Measurements from ENCODE around the gene GAPVD1. TPM values are rescaled to one million over a fixed set of nuclear protein-coding genes. Genes with fewer than 3 reads are reported as not detected.

Gene GAPVD1
- total RNA-seq, 1 experiment from 2014 or later = 53.1 TPM

DNA sequence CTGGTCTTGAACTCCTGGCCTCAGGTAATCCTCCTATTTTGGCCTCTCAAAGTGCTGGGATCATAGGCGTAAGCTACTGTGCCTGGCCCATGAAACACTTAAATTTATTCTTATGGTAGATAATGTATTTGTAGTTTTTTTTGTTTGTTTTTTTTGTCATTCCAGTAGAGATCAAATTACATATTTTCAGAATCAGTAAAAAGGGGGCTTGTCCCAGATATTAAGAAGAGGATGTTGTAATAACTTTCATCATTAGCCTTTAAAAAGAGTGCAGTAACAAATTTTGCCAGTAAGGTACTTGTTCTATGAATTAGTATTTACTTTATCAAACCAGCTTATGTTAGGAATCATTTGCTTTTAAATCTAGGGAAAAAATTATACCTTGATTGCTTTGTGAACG, 42.6 kb downstream of the GAPVD1 start:
- H2AFZ ChIP-seq (ENCODE audit: low read depth, low read length, poor library complexity, severe bottlenecking) = no peak overlapping the region
- ChIA-PET CTCF (no interaction called here), POLR2A (interaction anchor here (1.3 kb wide), 1 partner anchor 63 kb away, joined by 8 read pairs; the partner anchor contains the start of gene HSPA5), RAD21 (ENCODE audit: low non-redundant PET in 1 of 2, low total read pairs in 2 of 2, uncharacterized antibody in 2 of 2, unreplicated experiment in 2 of 2) (no interaction called here)
- no peaks in the 10 kb centered on the region for H3K4me1 ChIP-seq (ENCODE audit: control insufficient read depth in 1 of 2, insufficient read depth in 2 of 2, low read length in 2 of 2)
- H4K20me1 ChIP-seq (ENCODE audit: insufficient read depth) = no peaks in the 10 kb centered on the region
- H3K9ac ChIP-seq (ENCODE audit: low read length) = no peak overlapping the region
- peaks cover 15 to 23% of the 10 kb centered on the region in 2 experiments; a peak in 3 of 4 replicates for H3K36me3 ChIP-seq (ENCODE audit: control insufficient read depth in 1 of 2, insufficient read depth in 2 of 2, low read length in 2 of 2)
- intact Hi-C loops (cut with micrococcal nuclease) = no loop called here
- no peak overlapping the region for H3K4me2 ChIP-seq (ENCODE audit: low read length)
- H3K9me3 ChIP-seq (ENCODE audit: control insufficient read depth in 1 of 2, insufficient read depth in 1 of 2, low read depth in 1 of 2, low read length in 2 of 2) = no peaks in the 10 kb centered on the region
- BruUV-seq (replicated peaks) = no TSS peak
- no peak overlapping the region for H3K27ac ChIP-seq (ENCODE audit: low read depth, low read length)
- no peaks in the 10 kb centered on the region for H3K9me2 ChIP-seq (ENCODE audit: insufficient read depth)
- no peaks in the 10 kb centered on the region for H3K27me3 ChIP-seq (ENCODE audit: insufficient read depth, low read length)
- TF ChIP-seq SIN3A (IDR thresholded peaks at IDR 0.05; ENCODE audit: low read depth) = no peak
- TF ChIP-seq SRF (IDR thresholded peaks at IDR 0.05; ENCODE audit: low read depth) = no peak
- TF ChIP-seq ZNF274 (IDR thresholded peaks at IDR 0.05; ENCODE audit: low read depth, low read length) = no peak
- TF ChIP-seq RAD21 (IDR thresholded peaks at IDR 0.05; ENCODE audit: low read depth) = no peak
- TF ChIP-seq EGR1 (IDR thresholded peaks at IDR 0.05; ENCODE audit: low read depth) = no peak
- TF ChIP-seq, protein P1, sequence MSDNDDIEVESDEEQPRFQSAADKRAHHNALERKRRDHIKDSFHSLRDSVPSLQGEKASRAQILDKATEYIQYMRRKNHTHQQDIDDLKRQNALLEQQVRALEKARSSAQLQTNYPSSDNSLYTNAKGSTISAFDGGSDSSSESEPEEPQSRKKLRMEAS (IDR thresholded peaks at IDR 0.05) = no peak
- no peak for TF ChIP-seq SP1 (IDR thresholded peaks at IDR 0.05; ENCODE audit: low read depth)
- no peak for TF ChIP-seq EZH2 (IDR thresholded peaks at IDR 0.05)
- TF ChIP-seq EZH2phosphoT487 (IDR thresholded peaks at IDR 0.05; ENCODE audit: borderline replicate concordance) = no peak
- no peak for TF ChIP-seq TCF7L2 (IDR thresholded peaks at IDR 0.05; ENCODE audit: borderline replicate concordance, extremely low read depth, insufficient read depth, insufficient read length)
- TF ChIP-seq YY1 (IDR thresholded peaks at IDR 0.05; ENCODE audit: extremely low read depth, insufficient replicate concordance, low read depth, low read length) = no peak
- no peak for TF ChIP-seq POLR2AphosphoS5 (IDR thresholded peaks at IDR 0.05; ENCODE audit: low read depth, low read length)
- no peak for TF ChIP-seq JUND (IDR thresholded peaks at IDR 0.05)
- TF ChIP-seq CEBPB (IDR thresholded peaks at IDR 0.05; ENCODE audit: low read depth) = no peak
- no peak for TF ChIP-seq FOSL1 (IDR thresholded peaks at IDR 0.05; ENCODE audit: low read depth)
- no peak for TF ChIP-seq ELF1 (IDR thresholded peaks at IDR 0.05; ENCODE audit: borderline replicate concordance, low read depth)
- TF ChIP-seq, protein P2, sequence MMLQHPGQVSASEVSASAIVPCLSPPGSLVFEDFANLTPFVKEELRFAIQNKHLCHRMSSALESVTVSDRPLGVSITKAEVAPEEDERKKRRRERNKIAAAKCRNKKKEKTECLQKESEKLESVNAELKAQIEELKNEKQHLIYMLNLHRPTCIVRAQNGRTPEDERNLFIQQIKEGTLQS (IDR thresholded peaks at IDR 0.05) = no peak
- TF ChIP-seq, protein P3, sequence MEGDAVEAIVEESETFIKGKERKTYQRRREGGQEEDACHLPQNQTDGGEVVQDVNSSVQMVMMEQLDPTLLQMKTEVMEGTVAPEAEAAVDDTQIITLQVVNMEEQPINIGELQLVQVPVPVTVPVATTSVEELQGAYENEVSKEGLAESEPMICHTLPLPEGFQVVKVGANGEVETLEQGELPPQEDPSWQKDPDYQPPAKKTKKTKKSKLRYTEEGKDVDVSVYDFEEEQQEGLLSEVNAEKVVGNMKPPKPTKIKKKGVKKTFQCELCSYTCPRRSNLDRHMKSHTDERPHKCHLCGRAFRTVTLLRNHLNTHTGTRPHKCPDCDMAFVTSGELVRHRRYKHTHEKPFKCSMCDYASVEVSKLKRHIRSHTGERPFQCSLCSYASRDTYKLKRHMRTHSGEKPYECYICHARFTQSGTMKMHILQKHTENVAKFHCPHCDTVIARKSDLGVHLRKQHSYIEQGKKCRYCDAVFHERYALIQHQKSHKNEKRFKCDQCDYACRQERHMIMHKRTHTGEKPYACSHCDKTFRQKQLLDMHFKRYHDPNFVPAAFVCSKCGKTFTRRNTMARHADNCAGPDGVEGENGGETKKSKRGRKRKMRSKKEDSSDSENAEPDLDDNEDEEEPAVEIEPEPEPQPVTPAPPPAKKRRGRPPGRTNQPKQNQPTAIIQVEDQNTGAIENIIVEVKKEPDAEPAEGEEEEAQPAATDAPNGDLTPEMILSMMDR (IDR thresholded peaks at IDR 0.05 in 2 of 3, conservative IDR thresholded peaks at IDR 0.05 in 1 of 3; ENCODE audit: borderline replicate concordance in 1 of 3, insufficient read depth in 1 of 3, low read depth in 2 of 3, low read length in 2 of 3) = no peak
- H3K79me2 ChIP-seq (ENCODE audit: insufficient read depth, low read length) = peaks cover 10% of the 10 kb centered on the region
- ATAC-seq (no peak), DNase-seq (ENCODE audit: low read depth, low spot score) (no peak)
- H3K4me3 ChIP-seq (replicated peaks in 1 of 2; ENCODE audit: low read depth in 1 of 2, low read length in 2 of 2) = no peak overlapping the region
